Heart left ventricle (tissue), 13 donors: ENCODE measurements around the gene CDK18.

Source experiments
- CTCF ChIP-seq, 12 donors: fragments of 200-600 bp; sonication (generic) in 4 of 12; IDR thresholded peaks; one replicate each; pipeline versions ENCODE4 v1.5.0 to v1.8.0; 2018 to 2022; ENCODE audit warnings: antibody characterized with exemption in 12 of 12, mild to moderate bottlenecking in 5 of 12
- POLR2A ChIP-seq, 2 donors: fragments of 450-650 bp; IDR thresholded peaks; one replicate each; pipeline ENCODE4 v1.6.1; 2017; ENCODE audit warnings: antibody characterized with exemption in 2 of 2, mild to moderate bottlenecking in 2 of 2, moderate library complexity in 2 of 2
- donor health status: ischemic (EF 13 %, LVEDD 7.1; RV severe dilation, severe dysfunction).
- donor health status: DM: no; HTN: yes; CAD: no.
- donor health status: DM: no; HTN: no; CAD: no.
- donor health status: ischemic (EF 25% LVEDD 6.9; RV normal size, moderate dysfunction).
- donor health status: ischemic (EF 25% LVEDD 5.7; RV mildly dilated, moderate dysfunction).
- donor health status: ischemic (EF 35%, LVEDD 5.7; RV mildly dilated, moderate dysfunction).
- donor health status: nonischemic (EF 11% LVEDD 7.7; RV severe dilation, severe dysfunction).
- donor health status: DM: yes; HTN: yes; CAD: no.
- donor health status: PGD.
- donor health status: ischemic (EF 29% LVEDD 5.4; RV normal size, mild dysfunction).
- donor health status: nonischemic (EF 23%, LVEDD 6.1; RV moderate dilation, normal function).

DNA sequence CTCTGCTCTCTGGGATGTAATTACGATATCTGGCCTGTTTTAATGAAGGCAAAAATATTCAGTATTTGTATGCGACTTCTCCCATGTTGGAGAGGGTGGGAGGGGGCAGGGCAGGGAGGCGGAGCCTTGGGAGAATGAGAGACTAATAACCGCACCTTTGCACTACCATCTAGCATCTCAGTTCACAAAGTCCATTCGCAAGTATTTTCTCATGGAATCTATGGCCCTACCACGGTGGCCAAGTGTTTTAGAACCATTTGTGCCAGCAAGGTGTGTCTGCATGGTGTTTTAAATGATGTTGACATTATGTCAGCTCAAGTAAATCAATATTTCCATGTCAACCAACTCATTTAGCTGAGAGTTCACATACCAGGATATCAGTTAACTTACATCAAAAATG lies 34.3 kb upstream of the CDK18 start:
- TF ChIP-seq CTCF (IDR thresholded peaks at IDR 0.05) (no peak), POLR2A (IDR thresholded peaks at IDR 0.05) (no peak)
